H1 (cell line): ENCODE data around the gene PGLYRP4.

Source experiments
- POLR2A ChIP-seq, 2 experiments: IDR thresholded peaks; 1 replicate in 1 of 2; 2 replicates in 1 of 2; pipeline ENCODE4 v1.6.1; 2011; ENCODE audit warnings: low read depth in 2 of 2, low read length in 2 of 2, mild to moderate bottlenecking in 2 of 2; ENCODE audit errors: control extremely low read depth in 1 of 2
- SP1 ChIP-seq: IDR thresholded peaks from 2 replicates; pipeline ENCODE4 v1.6.1; 2011; ENCODE audit warnings: low read depth, low read length
- SP2 ChIP-seq: IDR thresholded peaks from 2 replicates; pipeline ENCODE4 v1.6.1; 2012; ENCODE audit warnings: mild to moderate bottlenecking, low read length, inconsistent platforms
- TF ChIP-seq, protein P1 (sequence below): IDR thresholded peaks from 2 replicates; pipeline ENCODE4 v1.6.1; 2012; ENCODE audit warnings: low read length, inconsistent platforms
- TF ChIP-seq, protein P2 (sequence below), 3 experiments: IDR thresholded peaks; 1 replicate in 2 of 3; 2 replicates in 1 of 3; pipeline versions ENCODE4 v1.5.1 to v1.6.1; 2011; ENCODE audit warnings: low read length in 3 of 3, mild to moderate bottlenecking in 3 of 3, inconsistent platforms in 2 of 3, low read depth in 1 of 3, moderate library complexity in 1 of 3; ENCODE audit not compliant: insufficient read depth in 1 of 3; ENCODE audit errors: control extremely low read depth in 1 of 3

DNA sequence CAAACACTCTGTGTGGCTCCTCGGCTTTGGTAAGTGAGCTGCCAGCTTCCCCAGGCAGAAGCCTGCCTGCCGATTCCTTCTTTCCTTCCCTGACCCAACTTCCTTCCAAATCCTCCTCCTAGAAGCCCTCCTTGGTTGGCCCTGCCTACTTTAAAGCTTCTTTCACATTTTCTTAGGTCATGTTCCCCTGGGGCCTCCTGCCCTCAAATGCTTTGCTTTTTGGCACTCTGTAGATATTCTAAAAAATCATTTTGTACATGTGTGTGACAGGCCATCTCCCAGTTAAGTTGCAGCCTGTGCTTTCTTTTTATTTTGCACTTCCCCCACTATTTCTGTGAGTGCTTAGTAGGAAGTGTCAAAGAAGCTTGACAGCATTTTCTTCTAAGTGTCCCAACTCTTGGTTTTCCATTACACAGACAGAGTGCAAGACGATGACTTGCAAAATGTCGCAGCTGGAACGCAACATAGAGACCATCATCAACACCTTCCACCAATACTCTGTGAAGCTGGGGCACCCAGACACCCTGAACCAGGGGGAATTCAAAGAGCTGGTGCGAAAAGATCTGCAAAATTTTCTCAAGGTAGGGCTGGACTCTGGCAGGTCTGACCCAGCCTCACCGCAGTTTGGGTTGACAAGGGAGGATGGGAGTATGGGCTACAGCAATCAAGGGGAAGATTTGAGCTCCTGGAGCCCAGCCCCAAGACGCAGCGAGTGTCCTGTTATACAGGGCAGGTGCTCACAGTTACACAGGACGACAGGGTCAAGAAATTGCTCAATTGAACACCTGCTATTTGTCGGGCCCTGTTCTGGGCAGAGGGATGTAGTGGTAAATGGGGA is 9.4 kb upstream of the PGLYRP4 start, which contains the start of gene S100A9:
- TF ChIP-seq, protein P1, sequence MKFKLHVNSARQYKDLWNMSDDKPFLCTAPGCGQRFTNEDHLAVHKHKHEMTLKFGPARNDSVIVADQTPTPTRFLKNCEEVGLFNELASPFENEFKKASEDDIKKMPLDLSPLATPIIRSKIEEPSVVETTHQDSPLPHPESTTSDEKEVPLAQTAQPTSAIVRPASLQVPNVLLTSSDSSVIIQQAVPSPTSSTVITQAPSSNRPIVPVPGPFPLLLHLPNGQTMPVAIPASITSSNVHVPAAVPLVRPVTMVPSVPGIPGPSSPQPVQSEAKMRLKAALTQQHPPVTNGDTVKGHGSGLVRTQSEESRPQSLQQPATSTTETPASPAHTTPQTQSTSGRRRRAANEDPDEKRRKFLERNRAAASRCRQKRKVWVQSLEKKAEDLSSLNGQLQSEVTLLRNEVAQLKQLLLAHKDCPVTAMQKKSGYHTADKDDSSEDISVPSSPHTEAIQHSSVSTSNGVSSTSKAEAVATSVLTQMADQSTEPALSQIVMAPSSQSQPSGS: no peak
- no peak for TF ChIP-seq SP1
- no peak for TF ChIP-seq POLR2A (IDR thresholded peaks at IDR 0.05; ENCODE audit: control extremely low read depth in 1 of 2, low read depth in 2 of 2, low read length in 2 of 2)
- TF ChIP-seq, protein P2, sequence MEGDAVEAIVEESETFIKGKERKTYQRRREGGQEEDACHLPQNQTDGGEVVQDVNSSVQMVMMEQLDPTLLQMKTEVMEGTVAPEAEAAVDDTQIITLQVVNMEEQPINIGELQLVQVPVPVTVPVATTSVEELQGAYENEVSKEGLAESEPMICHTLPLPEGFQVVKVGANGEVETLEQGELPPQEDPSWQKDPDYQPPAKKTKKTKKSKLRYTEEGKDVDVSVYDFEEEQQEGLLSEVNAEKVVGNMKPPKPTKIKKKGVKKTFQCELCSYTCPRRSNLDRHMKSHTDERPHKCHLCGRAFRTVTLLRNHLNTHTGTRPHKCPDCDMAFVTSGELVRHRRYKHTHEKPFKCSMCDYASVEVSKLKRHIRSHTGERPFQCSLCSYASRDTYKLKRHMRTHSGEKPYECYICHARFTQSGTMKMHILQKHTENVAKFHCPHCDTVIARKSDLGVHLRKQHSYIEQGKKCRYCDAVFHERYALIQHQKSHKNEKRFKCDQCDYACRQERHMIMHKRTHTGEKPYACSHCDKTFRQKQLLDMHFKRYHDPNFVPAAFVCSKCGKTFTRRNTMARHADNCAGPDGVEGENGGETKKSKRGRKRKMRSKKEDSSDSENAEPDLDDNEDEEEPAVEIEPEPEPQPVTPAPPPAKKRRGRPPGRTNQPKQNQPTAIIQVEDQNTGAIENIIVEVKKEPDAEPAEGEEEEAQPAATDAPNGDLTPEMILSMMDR (IDR thresholded peaks at IDR 0.05; ENCODE audit: control extremely low read depth in 1 of 3, insufficient read depth in 1 of 3, low read depth in 1 of 3, low read length in 3 of 3): no peak
- no peak for TF ChIP-seq SP2
